ENCODE data around the gene SIK3.
A peak's percentile ranks its signal among the peaks of the same experiment; 100 is the strongest.

The SIK3 gene

GRCh38 chr11:116928102-116928777 lies 170.0 kb downstream of the SIK3 start:
- no peak for DNase-seq

GRCh38 chr11:116927163-116927974 lies 170.9 kb downstream of the SIK3 start:
- DNase-seq, result no peak

- DNase-seq, result no peak
Observed at GRCh38 chr11:116925050-116925449, 173.2 kb downstream of the SIK3 start.

GRCh38 chr11:116918925-116919655 lies 179.1 kb downstream of the SIK3 start:
- DNase-seq, result no peak

GRCh38 chr11:116917632-116918031 lies 180.6 kb downstream of the SIK3 start:
- no peak for DNase-seq

GRCh38 chr11:116916886-116917285 lies 181.3 kb downstream of the SIK3 start:
- DNase-seq, result no peak

GRCh38 chr11:116916052-116916451 lies 182.2 kb downstream of the SIK3 start:
- no peak for DNase-seq

GRCh38 chr11:116913000-116913399 lies 185.2 kb downstream of the SIK3 start:
- no peak for DNase-seq

- no peak for DNase-seq
Observed at GRCh38 chr11:116911976-116912734, 186.1 kb downstream of the SIK3 start.

- DNase-seq, result no peak
Observed at GRCh38 chr11:116910847-116911246, 187.4 kb downstream of the SIK3 start.

- DNase-seq, result no peak
Observed at GRCh38 chr11:116910378-116910777, 187.8 kb downstream of the SIK3 start.

GRCh38 chr11:116909245-116909644 lies 189.0 kb downstream of the SIK3 start:
- no peak for DNase-seq

GRCh38 chr11:116906479-116906878 lies 191.7 kb downstream of the SIK3 start:
- DNase-seq, result no peak

- no peak for DNase-seq
Observed at GRCh38 chr11:116903090-116903489, 195.1 kb downstream of the SIK3 start.

GRCh38 chr11:116901964-116902688 lies 196.1 kb downstream of the SIK3 start:
- DNase-seq, result no peak

- DNase-seq, result peak; percentile 62
Observed at GRCh38 chr11:116901211-116901610, 197.0 kb downstream of the SIK3 start.

- no peak for DNase-seq
Observed at GRCh38 chr11:116896211-116896610, 202.0 kb downstream of the SIK3 start.

- no peak for DNase-seq
Observed at GRCh38 chr11:116895048-116895757, 203.0 kb downstream of the SIK3 start.

- DNase-seq, result no peak
Observed at GRCh38 chr11:116893906-116894305, 204.3 kb downstream of the SIK3 start.

GRCh38 chr11:116893437-116893836 lies 204.8 kb downstream of the SIK3 start:
- no peak for DNase-seq

GRCh38 chr11:116892374-116892773 lies 205.9 kb downstream of the SIK3 start:
- DNase-seq, result no peak

GRCh38 chr11:116891746-116892145 lies 206.5 kb downstream of the SIK3 start:
- no peak for DNase-seq

Data from femur (tissue), 1 donor.